Esophagus muscularis mucosa (tissue), 4 donors: ENCODE data around the gene ESRRG. TPM values are rescaled to one million over a fixed set of nuclear protein-coding genes. Genes with fewer than 3 reads are reported as not detected.

Experiments
- DNase-seq: peaks from one replicate; pipeline ENCODE4 v3.0.0-alpha.2; 2017; ENCODE audit errors: extremely low spot score
- H3K27ac ChIP-seq, 4 donors: fragments of 200-600 bp; sonication (generic); replicated peaks in 1 of 4; 1 replicate in 3 of 4; 2 replicates in 1 of 4; pipeline ENCODE4 v1.5.1; 2016 to 2019; ENCODE audit warnings: mild to moderate bottlenecking in 1 of 4
- H3K27me3 ChIP-seq, 4 donors: fragments of 200-600 bp; sonication (generic); one replicate each; pipeline versions ENCODE4 v1.5.1 to v1.6.0; 2016 to 2019
- H3K36me3 ChIP-seq, 4 donors: fragments of 200-600 bp; sonication (generic); one replicate each; pipeline ENCODE4 v1.5.1; 2016 to 2019
- H3K4me1 ChIP-seq, 4 donors: fragments of 200-600 bp; sonication (generic); one replicate each; pipeline ENCODE4 v1.5.1; 2016 to 2019
- H3K4me3 ChIP-seq, 4 donors: fragments of 200-600 bp; sonication (generic); 1 replicate in 2 of 4; 2 replicates in 2 of 4; pipeline ENCODE4 v1.5.1; 2016 to 2019; ENCODE audit warnings: mild to moderate bottlenecking in 4 of 4, moderate library complexity in 1 of 4
- H3K9me3 ChIP-seq, 4 donors: fragments of 200-600 bp; sonication (generic); 1 replicate in 3 of 4; 2 replicates in 1 of 4; pipeline ENCODE4 v1.5.1; 2016 to 2019
- EP300 ChIP-seq: sonication (generic); formaldehyde crosslinking; IDR thresholded peaks from one replicate; pipeline ENCODE4 v1.6.1; 2017; ENCODE audit warnings: antibody characterized with exemption
- POLR2A ChIP-seq: fragments of 450-650 bp; IDR thresholded peaks from one replicate; pipeline ENCODE4 v1.6.1; 2017; ENCODE audit warnings: antibody characterized with exemption, moderate library complexity, mild to moderate bottlenecking, low read depth
- POLR2AphosphoS5 ChIP-seq, 2 donors: sonication (generic); formaldehyde crosslinking; IDR thresholded peaks; one replicate each; pipeline ENCODE4 v1.6.1; 2017; ENCODE audit warnings: antibody characterized with exemption in 2 of 2
- WGBS: methylation state at CpG from one replicate; pipeline ENCODE4 v1.1.5; 2018; 5-methylcytosine and 5-hydroxymethylcytosine counted together
- intact Hi-C: fragments of 100-400 bp; cut with DNase I; formaldehyde crosslinking; loops from one replicate; pipeline ENCODE4 v1.15.1; 2023
- total RNA-seq, 4 donors: library from RNA; depleted of rRNA; stranded (reverse); fragments of >200 nt; gene quantifications; one replicate each; pipeline versions ENCODE4 v1.1.0 to v1.2.1, GENCODE V29; 2016
- TF ChIP-seq, protein P1 (sequence below), 3 experiments: fragments of 200-600 bp in 2 of 3; fragments of 450-650 bp in 1 of 3; sonication (generic) in 2 of 3; IDR thresholded peaks; one replicate each; pipeline ENCODE4 v1.5.1; 2017 to 2019; ENCODE audit warnings: antibody characterized with exemption in 3 of 3, mild to moderate bottlenecking in 2 of 3, moderate library complexity in 1 of 3

Gene ESRRG
- total RNA-seq, 4 donors from 2014 or later: 3.4 to 7.8 (median 5.7) TPM

- Histone ChIP-seq H3K4me1 (no peaks in the 10 kb centered on the region), H3K27me3 (no peaks in the 10 kb centered on the region), H3K9me3 (no peaks in the 10 kb centered on the region), H3K4me3 (no peak overlapping the region), H3K36me3 (no peaks in the 10 kb centered on the region), H3K27ac (no peak overlapping the region)
- intact Hi-C loops: no loop called here
- no peak for DNase-seq
- WGBS: 70% methylated on average over 14 of the region's 14 CpGs
- TF ChIP-seq, protein P1, sequence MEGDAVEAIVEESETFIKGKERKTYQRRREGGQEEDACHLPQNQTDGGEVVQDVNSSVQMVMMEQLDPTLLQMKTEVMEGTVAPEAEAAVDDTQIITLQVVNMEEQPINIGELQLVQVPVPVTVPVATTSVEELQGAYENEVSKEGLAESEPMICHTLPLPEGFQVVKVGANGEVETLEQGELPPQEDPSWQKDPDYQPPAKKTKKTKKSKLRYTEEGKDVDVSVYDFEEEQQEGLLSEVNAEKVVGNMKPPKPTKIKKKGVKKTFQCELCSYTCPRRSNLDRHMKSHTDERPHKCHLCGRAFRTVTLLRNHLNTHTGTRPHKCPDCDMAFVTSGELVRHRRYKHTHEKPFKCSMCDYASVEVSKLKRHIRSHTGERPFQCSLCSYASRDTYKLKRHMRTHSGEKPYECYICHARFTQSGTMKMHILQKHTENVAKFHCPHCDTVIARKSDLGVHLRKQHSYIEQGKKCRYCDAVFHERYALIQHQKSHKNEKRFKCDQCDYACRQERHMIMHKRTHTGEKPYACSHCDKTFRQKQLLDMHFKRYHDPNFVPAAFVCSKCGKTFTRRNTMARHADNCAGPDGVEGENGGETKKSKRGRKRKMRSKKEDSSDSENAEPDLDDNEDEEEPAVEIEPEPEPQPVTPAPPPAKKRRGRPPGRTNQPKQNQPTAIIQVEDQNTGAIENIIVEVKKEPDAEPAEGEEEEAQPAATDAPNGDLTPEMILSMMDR (IDR thresholded peaks at IDR 0.05): no peak
- no peak for TF ChIP-seq POLR2AphosphoS5 (IDR thresholded peaks at IDR 0.05)
- TF ChIP-seq EP300: no peak
- TF ChIP-seq POLR2A: no peak
Observed at GRCh38 chr1:216686860-216687766, 36.1 kb downstream of the ESRRG start.

DNA sequence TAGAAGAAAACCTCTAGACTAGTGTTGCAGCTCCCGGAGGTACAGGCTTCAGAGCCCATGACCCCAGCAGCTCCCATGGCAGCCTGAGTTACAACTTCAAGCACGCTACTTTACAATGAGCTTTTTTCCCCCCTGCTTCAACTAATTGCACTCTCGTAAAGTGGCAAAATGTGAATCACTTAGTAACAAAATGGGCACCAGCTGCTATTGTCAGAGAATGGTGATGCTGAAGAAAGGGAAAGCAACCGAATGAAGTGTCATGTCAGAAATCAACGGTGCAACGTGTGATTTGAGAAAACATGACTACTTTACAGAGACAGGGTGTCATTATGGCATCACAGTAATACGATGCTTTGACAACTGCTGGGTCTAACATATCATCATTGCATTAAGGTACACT is 40.5 kb downstream of the ESRRG start:
- 82% methylated on average over 7 of the region's 7 CpGs for WGBS
- Histone ChIP-seq H3K36me3 (no peaks in the 10 kb centered on the region), H3K4me3 (no peak overlapping the region), H3K4me1 (no peaks in the 10 kb centered on the region), H3K9me3 (no peaks in the 10 kb centered on the region), H3K27me3 (no peaks in the 10 kb centered on the region), H3K27ac (no peak overlapping the region)
- intact Hi-C loops: no loop called here
- TF ChIP-seq, protein P1 (IDR thresholded peaks at IDR 0.05): no peak
- TF ChIP-seq EP300: no peak
- TF ChIP-seq POLR2AphosphoS5 (IDR thresholded peaks at IDR 0.05): no peak
- no peak for TF ChIP-seq POLR2A
- DNase-seq: no peak

- Histone ChIP-seq H3K4me1 (no peaks in the 10 kb centered on the region), H3K27me3 (no peaks in the 10 kb centered on the region), H3K9me3 (no peaks in the 10 kb centered on the region), H3K27ac (no peak overlapping the region), H3K4me3 (no peak overlapping the region), H3K36me3 (peaks cover 0 to 5% (median 0%) of the 10 kb centered on the region in 4 donors)
- intact Hi-C loops: no loop called here
- WGBS: 88% methylated on average over 14 of the region's 14 CpGs
- no peak for DNase-seq
- TF ChIP-seq, protein P1 (IDR thresholded peaks at IDR 0.05): no peak
- TF ChIP-seq POLR2AphosphoS5 (IDR thresholded peaks at IDR 0.05) (no peak), EP300 (no peak), POLR2A (no peak)
Observed at GRCh38 chr1:216679108-216679507, 44.1 kb downstream of the ESRRG start.

DNA sequence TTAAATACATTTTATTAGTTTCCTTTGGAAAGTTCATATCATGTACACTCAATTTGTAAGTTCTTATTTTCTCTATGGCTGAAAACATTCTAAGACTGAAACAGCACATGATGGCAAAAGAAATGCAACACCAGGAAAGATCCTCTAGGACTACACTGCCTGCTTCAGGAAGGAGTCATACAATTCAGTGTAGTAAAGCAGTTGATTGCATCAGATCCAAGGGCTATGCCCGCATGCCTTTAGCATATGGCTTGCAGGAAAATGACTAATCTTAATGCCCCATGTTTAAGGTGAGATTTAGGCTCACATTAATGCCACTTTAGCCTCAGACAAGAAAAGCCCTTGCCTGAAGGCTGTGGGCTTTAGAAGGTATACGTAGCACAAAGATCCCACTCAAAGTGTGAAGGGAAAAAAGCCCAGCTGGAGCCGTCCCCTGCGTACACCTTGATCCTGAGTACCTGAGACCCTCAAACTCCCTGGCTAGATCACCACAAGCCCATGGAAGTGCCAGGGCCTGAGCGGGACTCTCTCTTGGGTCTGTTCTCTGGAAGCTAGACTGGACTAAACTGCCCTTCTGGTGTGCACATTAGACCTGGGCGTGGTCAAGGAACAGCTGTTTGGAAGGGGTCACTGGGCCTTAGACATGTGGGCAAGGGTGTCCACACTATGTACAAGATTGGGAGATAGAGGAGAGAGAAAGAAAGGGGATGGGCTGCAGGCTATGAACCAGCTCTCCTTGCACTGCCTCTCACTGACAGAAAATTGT is 52.9 kb downstream of the ESRRG start:
- intact Hi-C loops: no loop called here
- TF ChIP-seq POLR2A: no peak
- no peak for TF ChIP-seq EP300
- no peak for TF ChIP-seq POLR2AphosphoS5 (IDR thresholded peaks at IDR 0.05)
- TF ChIP-seq, protein P1 (IDR thresholded peaks at IDR 0.05): no peak
- 88% methylated on average over 6 of the region's 6 CpGs for WGBS
- no peaks in the 10 kb centered on the region for H3K4me1 ChIP-seq
- no peaks in the 10 kb centered on the region for H3K9me3 ChIP-seq
- no peak overlapping the region for H3K4me3 ChIP-seq
- no peak for DNase-seq
- no peaks in the 10 kb centered on the region for H3K27me3 ChIP-seq
- H3K36me3 ChIP-seq: no peaks in the 10 kb centered on the region
- no peak overlapping the region for H3K27ac ChIP-seq
